Ishikawa (cell line): Measurements from ENCODE around the gene MT1B.

ENCODE experiments used
- CEBPB ChIP-seq: IDR thresholded peaks from 2 replicates; pipeline ENCODE4 v1.6.1; 2012
- CREB1 ChIP-seq: IDR thresholded peaks from 2 replicates; pipeline ENCODE4 v1.6.1; 2012; ENCODE audit warnings: low read depth
- EGR1 ChIP-seq: IDR thresholded peaks from 2 replicates; pipeline ENCODE4 v1.6.1; 2012
- EP300 ChIP-seq: IDR thresholded peaks from 2 replicates; pipeline ENCODE4 v1.6.1; 2012; ENCODE audit warnings: borderline replicate concordance
- FOXM1 ChIP-seq: IDR thresholded peaks from 2 replicates; pipeline ENCODE4 v1.6.1; 2012; ENCODE audit warnings: low read depth, borderline replicate concordance
- NFIC ChIP-seq: IDR thresholded peaks from 2 replicates; pipeline ENCODE4 v1.6.1; 2012
- RAD21 ChIP-seq: IDR thresholded peaks from 2 replicates; pipeline ENCODE4 v1.6.1; 2012; ENCODE audit warnings: low read depth
- TAF1 ChIP-seq: IDR thresholded peaks from 2 replicates; pipeline ENCODE4 v1.6.1; 2012; ENCODE audit warnings: low read depth, mild to moderate bottlenecking
- TCF12 ChIP-seq: IDR thresholded peaks from 2 replicates; pipeline ENCODE4 v1.6.1; 2012; ENCODE audit warnings: low read depth
- TEAD4 ChIP-seq: IDR thresholded peaks from 2 replicates; pipeline ENCODE4 v1.6.1; 2012
- YY1 ChIP-seq: IDR thresholded peaks from 2 replicates; pipeline ENCODE4 v1.6.1; 2012; ENCODE audit warnings: low read depth
- ZBTB7A ChIP-seq: IDR thresholded peaks from 2 replicates; pipeline ENCODE4 v1.6.1; 2012; ENCODE audit warnings: low read depth
- TF ChIP-seq, protein P1 (sequence below): IDR thresholded peaks from 2 replicates; pipeline ENCODE4 v1.6.1; 2012; ENCODE audit warnings: low read depth, mild to moderate bottlenecking
- TF ChIP-seq, protein P2 (sequence below): IDR thresholded peaks from 2 replicates; pipeline ENCODE4 v1.6.1; 2012
- TF ChIP-seq, protein P3 (sequence below): IDR thresholded peaks from 2 replicates; pipeline ENCODE4 v1.6.1; 2012

The MT1B gene

DNA sequence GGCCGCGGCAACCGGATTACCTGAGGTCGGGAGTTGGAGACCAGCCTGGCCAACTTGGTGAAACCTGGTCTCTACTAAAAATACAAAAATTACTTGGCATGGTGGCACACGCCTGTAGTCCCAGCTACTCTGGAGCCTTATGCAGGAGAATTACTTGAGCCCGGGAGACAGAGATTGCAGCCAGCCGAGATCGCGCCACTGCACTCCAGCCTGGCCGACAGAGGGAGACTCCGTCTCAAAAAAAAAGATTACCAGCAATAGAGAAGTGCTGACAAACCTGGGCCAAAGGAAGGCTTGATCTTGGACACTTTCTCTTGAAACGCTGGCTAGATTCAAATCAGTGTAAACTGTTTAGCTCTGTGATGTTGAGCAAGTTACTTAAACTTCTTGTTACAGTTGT lies 22.2 kb downstream of the MT1B start:
- TF ChIP-seq ZBTB7A (no peak), RAD21 (peak; percentile 43)

DNA sequence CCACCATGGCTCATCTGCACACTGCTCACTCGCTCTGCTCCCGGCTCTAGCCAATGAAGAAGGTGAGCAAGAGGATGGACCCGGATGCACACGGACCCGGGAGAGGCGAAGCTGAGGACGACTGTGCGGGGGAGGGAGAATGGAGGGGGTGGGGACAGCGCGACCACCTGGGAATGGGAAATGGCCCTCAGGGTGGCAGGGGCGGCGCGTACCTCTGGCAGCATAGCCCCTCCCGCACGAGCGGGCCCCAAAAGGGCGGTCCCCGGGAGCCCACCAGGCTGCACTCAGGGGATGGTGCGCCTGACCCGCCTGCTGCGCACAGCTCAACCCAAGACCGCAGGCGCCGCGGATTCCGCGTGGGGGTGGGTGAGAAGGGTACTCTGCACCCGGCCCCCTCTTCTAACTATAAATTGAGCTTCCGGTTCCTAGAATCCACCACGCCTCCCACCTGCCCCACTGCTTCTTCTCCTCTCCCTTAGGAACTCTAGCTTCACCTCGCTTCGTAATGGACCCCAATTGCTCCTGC lies 24.1 kb downstream of the MT1B start:
- no peak for TF ChIP-seq EGR1
- TF ChIP-seq EP300 = no peak
- TF ChIP-seq CEBPB = no peak
- TF ChIP-seq, protein P1, sequence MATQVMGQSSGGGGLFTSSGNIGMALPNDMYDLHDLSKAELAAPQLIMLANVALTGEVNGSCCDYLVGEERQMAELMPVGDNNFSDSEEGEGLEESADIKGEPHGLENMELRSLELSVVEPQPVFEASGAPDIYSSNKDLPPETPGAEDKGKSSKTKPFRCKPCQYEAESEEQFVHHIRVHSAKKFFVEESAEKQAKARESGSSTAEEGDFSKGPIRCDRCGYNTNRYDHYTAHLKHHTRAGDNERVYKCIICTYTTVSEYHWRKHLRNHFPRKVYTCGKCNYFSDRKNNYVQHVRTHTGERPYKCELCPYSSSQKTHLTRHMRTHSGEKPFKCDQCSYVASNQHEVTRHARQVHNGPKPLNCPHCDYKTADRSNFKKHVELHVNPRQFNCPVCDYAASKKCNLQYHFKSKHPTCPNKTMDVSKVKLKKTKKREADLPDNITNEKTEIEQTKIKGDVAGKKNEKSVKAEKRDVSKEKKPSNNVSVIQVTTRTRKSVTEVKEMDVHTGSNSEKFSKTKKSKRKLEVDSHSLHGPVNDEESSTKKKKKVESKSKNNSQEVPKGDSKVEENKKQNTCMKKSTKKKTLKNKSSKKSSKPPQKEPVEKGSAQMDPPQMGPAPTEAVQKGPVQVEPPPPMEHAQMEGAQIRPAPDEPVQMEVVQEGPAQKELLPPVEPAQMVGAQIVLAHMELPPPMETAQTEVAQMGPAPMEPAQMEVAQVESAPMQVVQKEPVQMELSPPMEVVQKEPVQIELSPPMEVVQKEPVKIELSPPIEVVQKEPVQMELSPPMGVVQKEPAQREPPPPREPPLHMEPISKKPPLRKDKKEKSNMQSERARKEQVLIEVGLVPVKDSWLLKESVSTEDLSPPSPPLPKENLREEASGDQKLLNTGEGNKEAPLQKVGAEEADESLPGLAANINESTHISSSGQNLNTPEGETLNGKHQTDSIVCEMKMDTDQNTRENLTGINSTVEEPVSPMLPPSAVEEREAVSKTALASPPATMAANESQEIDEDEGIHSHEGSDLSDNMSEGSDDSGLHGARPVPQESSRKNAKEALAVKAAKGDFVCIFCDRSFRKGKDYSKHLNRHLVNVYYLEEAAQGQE = no peak
- no peak for TF ChIP-seq TAF1
- no peak for TF ChIP-seq YY1
- TF ChIP-seq CREB1 = no peak
- no peak for TF ChIP-seq RAD21
- TF ChIP-seq, protein P2, sequence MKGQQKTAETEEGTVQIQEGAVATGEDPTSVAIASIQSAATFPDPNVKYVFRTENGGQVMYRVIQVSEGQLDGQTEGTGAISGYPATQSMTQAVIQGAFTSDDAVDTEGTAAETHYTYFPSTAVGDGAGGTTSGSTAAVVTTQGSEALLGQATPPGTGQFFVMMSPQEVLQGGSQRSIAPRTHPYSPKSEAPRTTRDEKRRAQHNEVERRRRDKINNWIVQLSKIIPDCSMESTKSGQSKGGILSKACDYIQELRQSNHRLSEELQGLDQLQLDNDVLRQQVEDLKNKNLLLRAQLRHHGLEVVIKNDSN = no peak
- TF ChIP-seq, protein P3, sequence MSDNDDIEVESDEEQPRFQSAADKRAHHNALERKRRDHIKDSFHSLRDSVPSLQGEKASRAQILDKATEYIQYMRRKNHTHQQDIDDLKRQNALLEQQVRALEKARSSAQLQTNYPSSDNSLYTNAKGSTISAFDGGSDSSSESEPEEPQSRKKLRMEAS = no peak
- TF ChIP-seq NFIC = no peak
- TF ChIP-seq TEAD4 = no peak
- no peak for TF ChIP-seq ZBTB7A
- no peak for TF ChIP-seq FOXM1
- no peak for TF ChIP-seq TCF12

DNA sequence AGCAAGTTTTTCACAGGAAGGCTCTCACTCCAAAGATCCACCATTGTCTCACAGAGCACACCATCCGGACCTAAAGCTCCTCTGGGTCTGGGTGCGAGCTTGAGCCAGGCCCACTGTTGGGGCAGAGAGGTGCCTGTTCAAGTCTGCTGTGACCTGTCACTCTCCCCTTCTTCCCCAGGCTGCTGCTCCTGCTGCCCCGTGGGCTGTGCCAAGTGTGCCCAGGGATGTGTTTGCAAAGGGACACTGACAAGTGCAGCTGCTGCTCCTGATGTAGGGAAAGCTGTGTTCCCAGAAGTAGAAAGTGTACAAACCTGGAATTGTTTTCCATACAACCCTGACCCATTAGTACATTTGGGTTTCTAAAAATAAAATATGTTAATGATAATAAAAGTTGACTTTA lies 25.8 kb downstream of the MT1B start:
- TF ChIP-seq YY1 = no peak
- TF ChIP-seq TCF12 = no peak
- TF ChIP-seq, protein P1 = no peak
- no peak for TF ChIP-seq CEBPB
- no peak for TF ChIP-seq TEAD4
- no peak for TF ChIP-seq FOXM1
- no peak for TF ChIP-seq EGR1
- no peak for TF ChIP-seq CREB1
- TF ChIP-seq NFIC = no peak
- TF ChIP-seq, protein P3 = no peak
- no peak for TF ChIP-seq RAD21
- TF ChIP-seq ZBTB7A = no peak
- TF ChIP-seq TAF1 = no peak
- no peak for TF ChIP-seq EP300
- TF ChIP-seq, protein P2 = no peak

DNA sequence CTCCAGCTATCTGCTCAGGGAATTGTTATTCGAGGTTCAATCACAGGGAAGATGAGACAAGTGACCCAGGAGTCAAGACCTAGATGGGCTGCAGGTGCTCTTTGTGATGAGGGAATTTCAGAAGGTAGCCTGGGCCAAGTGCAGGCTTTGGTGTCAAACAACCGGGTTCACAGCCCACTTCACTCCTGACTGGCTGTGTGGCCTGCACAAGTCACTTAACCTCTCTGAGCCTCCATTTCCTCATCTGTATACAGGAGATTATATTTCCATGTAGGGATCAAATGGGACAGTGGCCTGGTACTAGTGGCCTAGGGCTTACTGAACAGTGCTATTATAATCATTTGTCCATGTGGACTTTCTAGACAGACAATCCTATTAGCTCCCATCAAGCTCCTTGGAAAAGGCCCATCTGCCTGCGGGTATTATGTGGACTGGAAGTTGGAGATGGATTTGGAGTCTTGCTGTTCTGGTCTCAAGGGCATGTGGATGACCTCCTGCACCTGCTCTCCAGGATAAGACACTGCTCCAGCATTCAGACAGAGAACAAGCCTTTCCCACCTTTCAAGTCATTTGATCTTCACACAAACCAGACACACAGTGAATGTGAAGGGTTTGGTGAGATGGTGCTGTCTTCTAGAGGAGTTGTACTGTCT lies 27.5 kb downstream of the MT1B start:
- TF ChIP-seq, protein P1 = no peak
- TF ChIP-seq RAD21 (no peak), TEAD4 (no peak), ZBTB7A (no peak), EP300 (no peak), TAF1 (no peak), FOXM1 (no peak)
- TF ChIP-seq, protein P3 = no peak
- TF ChIP-seq, protein P2 = no peak
